A549 (cell line): ENCODE results near the gene MAGIX. TPM values are rescaled to one million over a fixed set of nuclear protein-coding genes. Genes with fewer than 3 reads are reported as not detected.

Experiments
- ATAC-seq, 2 experiments: fragments of 200-7000 bp in 1 of 2; fragments of >200 bp in 1 of 2; cut with Nextera tagmentation in 1 of 2; cut with Tn5 transposase in 1 of 2; 3 replicates each; pipeline versions ENCODE4 v1.8.0 to v1.9.1; 2018 to 2020; ENCODE audit warnings: mild to moderate bottlenecking in 1 of 2, moderate library complexity in 1 of 2
- CTCF ChIA-PET: fragments of 300-600 bp; sonication (Branson Sonifier 250); formaldehyde crosslinking; extraction: SDS; loops from one replicate; lab custom pipeline; 2021; ENCODE audit warnings: antibody characterized with exemption, inconsistent platforms; lab: Yijun Ruan, JAX
- POLR2A ChIA-PET: fragments of 350-600 bp; formaldehyde crosslinking; extraction: SDS; loops from one replicate; lab custom pipeline; 2021; ENCODE audit warnings: antibody characterized with exemption, inconsistent platforms; lab: Yijun Ruan, JAX
- DNase-seq, 2 experiments: peaks; one replicate each; pipeline versions ENCODE4 v3.0.0 to v3.0.0-alpha.2; 2011 to 2016; ENCODE audit warnings: low read depth in 1 of 2, low spot score in 1 of 2
- FAIRE-seq: peaks from 2 replicates; lab custom pipeline; 2011; peaks lifted over from hg19 to GRCh38; lab: Jason Lieb, UNC
- H3K27ac ChIP-seq, 2 experiments: fragments of >200 bp; sonication (Bioruptor Twin); formaldehyde crosslinking; 3 replicates each; pipeline ENCODE4 v1.5.1; 2016 to 2017
- H3K4me1 ChIP-seq: fragments of >200 bp; sonication (Bioruptor Twin); formaldehyde crosslinking; 3 replicates; pipeline ENCODE4 v1.6.1; 2016
- H3K4me2 ChIP-seq: fragments of >200 bp; sonication (Bioruptor Twin); formaldehyde crosslinking; 3 replicates; pipeline ENCODE4 v1.6.1; 2016
- H3K4me3 ChIP-seq: fragments of >200 bp; sonication (Bioruptor Twin); formaldehyde crosslinking; 3 replicates; pipeline ENCODE4 v1.5.1; 2016
- H3K9me3 ChIP-seq: fragments of >200 bp; sonication (Bioruptor Twin); formaldehyde crosslinking; 3 replicates; pipeline ENCODE4 v1.6.1; 2016
- CEBPB ChIP-seq, 2 experiments: fragments of >200 bp in 1 of 2; sonication (Bioruptor Twin) in 1 of 2; formaldehyde crosslinking in 1 of 2; IDR thresholded peaks; 2 replicates each; pipeline ENCODE4 v1.6.1; 2012 to 2016
- E2F6 ChIP-seq: IDR thresholded peaks from 2 replicates; pipeline ENCODE4 v1.6.1; 2012; ENCODE audit warnings: low read depth, borderline replicate concordance
- EHF ChIP-seq: fragments of 250-450 bp; sonication (Bioruptor Pico); IDR thresholded peaks from 2 replicates; pipeline ENCODE4 v1.5.0; 2020; ENCODE audit warnings: mild to moderate bottlenecking
- ELK1 ChIP-seq: fragments of 150-350 bp; IDR thresholded peaks from 2 replicates; pipeline ENCODE4 v1.6.1; 2014; ENCODE audit warnings: low read depth, mild to moderate bottlenecking, low read length
- FOSL2 ChIP-seq, 2 experiments: fragments of 450-650 bp in 1 of 2; fragments of >200 bp in 1 of 2; sonication (Bioruptor Twin) in 1 of 2; formaldehyde crosslinking; IDR thresholded peaks; 2 replicates each; pipeline versions ENCODE4 v1.5.0 to v1.6.1; 2016 to 2020; ENCODE audit warnings: mild to moderate bottlenecking in 1 of 2, moderate library complexity in 1 of 2
- FOXS1 ChIP-seq: fragments of 250-450 bp; sonication (Bioruptor Pico); IDR thresholded peaks from 2 replicates; pipeline ENCODE4 v1.5.0; 2020; ENCODE audit warnings: mild to moderate bottlenecking, moderate library complexity
- HDAC2 ChIP-seq: fragments of 200-600 bp; sonication (generic); IDR thresholded peaks from 2 replicates; pipeline ENCODE4 v1.6.1; 2016
- HOXA7 ChIP-seq: fragments of 250-450 bp; sonication (Bioruptor Pico); IDR thresholded peaks from 2 replicates; pipeline ENCODE4 v1.5.0; 2020; ENCODE audit warnings: mild to moderate bottlenecking, moderate library complexity
- HOXB5 ChIP-seq: fragments of 250-450 bp; sonication (Bioruptor Pico); IDR thresholded peaks from 2 replicates; pipeline ENCODE4 v1.5.0; 2020; ENCODE audit warnings: mild to moderate bottlenecking, moderate library complexity
- MAZ ChIP-seq: fragments of 150-350 bp; IDR thresholded peaks from 2 replicates; pipeline ENCODE4 v1.6.1; 2014; ENCODE audit warnings: antibody characterized with exemption, low read depth, low read length, borderline replicate concordance
- NPAS2 ChIP-seq: fragments of 250-450 bp; sonication (Bioruptor Pico); IDR thresholded peaks from 2 replicates; pipeline ENCODE4 v1.8.0; 2022; ENCODE audit warnings: mild to moderate bottlenecking, moderate library complexity, borderline replicate concordance
- PHF8 ChIP-seq: fragments of 200-600 bp; sonication (generic); IDR thresholded peaks from 2 replicates; pipeline ENCODE4 v1.6.1; 2016; ENCODE audit warnings: low read depth, mild to moderate bottlenecking, antibody characterized with exemption, moderate library complexity, borderline replicate concordance
- RARB ChIP-seq: fragments of 250-450 bp; sonication (Bioruptor Pico); IDR thresholded peaks from 2 replicates; pipeline ENCODE4 v1.8.0; 2021; ENCODE audit warnings: mild to moderate bottlenecking, moderate library complexity
- SMC3 ChIP-seq: fragments of >200 bp; sonication (Bioruptor Twin); formaldehyde crosslinking; IDR thresholded peaks from 3 replicates; pipeline ENCODE4 v1.6.1; 2018; ENCODE audit warnings: inconsistent platforms
- ZC3H11A ChIP-seq: fragments of 450-650 bp; IDR thresholded peaks from 2 replicates; pipeline ENCODE4 v1.6.1; 2014; ENCODE audit warnings: antibody characterized with exemption, mild to moderate bottlenecking
- WGBS: methylation state at CpG from one replicate; pipeline ENCODE4 v1.1.6; 2017; ENCODE audit errors: missing lambda C conversion rate; 5-methylcytosine and 5-hydroxymethylcytosine counted together
- polyA plus RNA-seq, 4 experiments: library from polyadenylated mRNA; depleted of rRNA in 3 of 4; stranded (reverse); fragments of >200 nt; fragmentation: RNase III in 1 of 4; extraction: RNeasy Plus Mini Kit Qiagen cat#74134 plus additional on column Dnase treatment in 1 of 4; gene quantifications; 2 replicates in 3 of 4; 3 replicates in 1 of 4; pipeline ENCODE4 v1.2.3, GENCODE V29; 2011 to 2017
- TF ChIP-seq, protein P1 (sequence below): IDR thresholded peaks from 2 replicates; pipeline ENCODE4 v1.6.1; 2012

The MAGIX gene
- polyA plus RNA-seq, 2 of the 4 experiments (the other 2 are of a cell fraction) = 1.1 to 2.2 TPM

- 87% methylated on average over 16 of the region's 31 CpGs for WGBS
- peaks cover 8% of the 10 kb centered on the region; the same call in 2 of the 3 replicates for H3K4me1 ChIP-seq
- H3K27ac ChIP-seq = peak overlapping the region; percentile 90 to 92
- TF ChIP-seq FOSL2 (IDR thresholded peaks at IDR 0.05) (no peak), FOSL2 (CRISPR knock-in tag; IDR thresholded peaks at IDR 0.05) (no peak), HOXB5 (CRISPR knock-in tag) (no peak), MAZ (no peak), HDAC2 (no peak), HOXA7 (CRISPR knock-in tag) (no peak), FOXS1 (CRISPR knock-in tag) (no peak), CEBPB (IDR thresholded peaks at IDR 0.05) (no peak), E2F6 (no peak), ELK1 (no peak), PHF8 (no peak), ZC3H11A (no peak)
- TF ChIP-seq, protein P1, sequence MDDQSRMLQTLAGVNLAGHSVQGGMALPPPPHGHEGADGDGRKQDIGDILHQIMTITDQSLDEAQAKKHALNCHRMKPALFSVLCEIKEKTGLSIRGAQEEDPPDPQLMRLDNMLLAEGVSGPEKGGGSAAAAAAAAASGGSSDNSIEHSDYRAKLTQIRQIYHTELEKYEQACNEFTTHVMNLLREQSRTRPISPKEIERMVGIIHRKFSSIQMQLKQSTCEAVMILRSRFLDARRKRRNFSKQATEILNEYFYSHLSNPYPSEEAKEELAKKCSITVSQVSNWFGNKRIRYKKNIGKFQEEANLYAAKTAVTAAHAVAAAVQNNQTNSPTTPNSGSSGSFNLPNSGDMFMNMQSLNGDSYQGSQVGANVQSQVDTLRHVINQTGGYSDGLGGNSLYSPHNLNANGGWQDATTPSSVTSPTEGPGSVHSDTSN = no peak
- ATAC-seq = no peak
- DNase-seq = no peak
- H3K4me3 ChIP-seq = no peak overlapping the region
- no peaks in the 10 kb centered on the region for H3K9me3 ChIP-seq
- FAIRE-seq = no peak
- POLR2A ChIA-PET = no interaction called here
- CTCF ChIA-PET = interaction anchor here (1.2 to 2.6 kb wide), 6 partner anchors 10 to 71 kb away, joined by 3 to 21 read pairs (median 6); partner anchors contain the start of gene GPKOW
- H3K4me2 ChIP-seq = peak overlapping the region; percentile 77
Measured at GRCh38 chrX:49164589-49165360, 2.2 kb downstream of the MAGIX start.

DNA sequence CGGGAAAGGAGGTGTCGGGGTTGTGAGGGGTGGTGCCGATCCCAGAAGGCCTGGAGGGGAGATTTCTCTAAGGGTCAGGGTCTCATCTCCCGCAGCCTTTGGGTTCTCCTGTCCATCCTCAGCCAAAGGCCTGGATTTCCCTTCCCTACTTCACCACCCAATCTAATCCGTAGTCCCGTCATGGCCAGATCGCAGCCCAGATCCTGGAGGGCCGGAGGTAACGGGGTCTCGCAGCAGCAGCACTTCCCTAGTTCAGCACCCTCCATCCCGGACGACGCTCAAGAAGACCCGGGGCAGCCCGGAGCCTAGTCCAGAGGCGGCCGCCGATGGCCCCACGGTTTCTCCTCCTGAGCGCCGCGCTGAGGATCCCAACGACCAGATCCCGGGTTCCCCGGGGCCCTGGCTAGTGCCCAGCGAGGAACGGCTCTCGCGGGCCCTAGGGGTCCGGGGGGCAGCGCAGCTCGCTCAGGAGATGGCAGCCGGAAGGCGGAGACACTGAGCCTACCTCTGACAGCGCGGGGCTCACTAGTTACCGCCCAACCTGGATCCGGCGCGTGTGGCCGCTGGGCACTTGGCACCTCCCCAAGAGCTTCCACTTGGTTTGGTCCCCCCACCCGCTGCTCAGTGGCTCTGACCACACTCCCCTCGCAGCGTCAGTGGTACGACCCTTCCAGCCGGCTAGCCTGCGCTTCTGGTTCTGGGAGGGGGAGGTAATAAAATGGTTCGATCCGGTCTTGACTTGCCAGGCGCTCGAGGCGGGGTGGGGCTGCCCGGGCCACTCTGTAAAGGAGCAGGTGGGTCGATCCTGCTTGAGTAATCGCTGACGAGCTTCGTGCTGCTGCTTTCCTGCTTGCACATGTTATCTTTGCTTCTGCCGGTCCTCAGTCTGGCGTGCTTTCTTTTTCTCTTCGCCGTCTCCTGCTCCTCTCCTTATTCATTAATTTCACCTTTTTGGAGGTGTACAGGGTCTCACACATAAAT, 3.6 kb downstream of the MAGIX start:
- H3K27ac ChIP-seq = no peak overlapping the region; a peak in 2 of 6 replicates
- ATAC-seq (no peak), FAIRE-seq (no peak), DNase-seq (no peak)
- 87% methylated on average over 42 of the region's 61 CpGs for WGBS
- H3K4me1 ChIP-seq = peaks cover 8% of the 10 kb centered on the region; the same call in 2 of the 3 replicates
- no peaks in the 10 kb centered on the region for H3K9me3 ChIP-seq
- TF ChIP-seq PHF8 (no peak), EHF (CRISPR knock-in tag) (no peak), NPAS2 (CRISPR knock-in tag) (no peak), HOXB5 (CRISPR knock-in tag) (no peak), SMC3 (no peak), RARB (CRISPR knock-in tag) (no peak)
- ChIA-PET CTCF (interaction anchor here (1.7 to 2.6 kb wide), 2 partner anchors 11 to 23 kb away, joined by 11 to 17 read pairs; no protein-coding TSS in a partner anchor), POLR2A (no interaction called here)
- H3K4me2 ChIP-seq = no peak overlapping the region
- no peak overlapping the region for H3K4me3 ChIP-seq
